Progenitor cell of endocrine pancreas (in vitro differentiated cells): ENCODE data around the gene MELK. TPM values are rescaled to one million over a fixed set of nuclear protein-coding genes. Genes with fewer than 3 reads are reported as not detected.

ENCODE experiments used
- DNase-seq: peaks from one replicate; pipeline ENCODE4 v3.0.0; 2021; ENCODE audit warnings: low spot score; ENCODE audit not compliant: unreplicated experiment
- H3K27ac Mint-ChIP-seq: 2 replicates; pipeline ENCODE4 v1.8.0; 2021; ENCODE audit warnings: mild to moderate bottlenecking, moderate library complexity, mixed read lengths
- H3K27me3 Mint-ChIP-seq: 2 replicates; pipeline ENCODE4 v1.8.0; 2021; ENCODE audit warnings: mixed read lengths
- H3K36me3 Mint-ChIP-seq: 2 replicates; pipeline ENCODE4 v1.8.0; 2022; ENCODE audit warnings: mixed read lengths; ENCODE audit not compliant: insufficient read depth
- H3K4me1 Mint-ChIP-seq: 2 replicates; pipeline ENCODE4 v1.8.0; 2021; ENCODE audit warnings: low read depth, mixed read lengths
- H3K4me3 Mint-ChIP-seq: 2 replicates; pipeline ENCODE4 v1.8.0; 2021; ENCODE audit warnings: low read depth, mild to moderate bottlenecking, moderate library complexity, mixed read lengths
- H3K9me3 Mint-ChIP-seq: 2 replicates; pipeline ENCODE4 v1.8.0; 2021; ENCODE audit warnings: low read depth, mixed read lengths
- CTCF ChIP-seq: fragments of 200-600 bp; sonication (generic); IDR thresholded peaks from one replicate; pipeline ENCODE4 v1.5.0; 2021; ENCODE audit warnings: antibody characterized with exemption, mild to moderate bottlenecking; ENCODE audit not compliant: unreplicated experiment
- total RNA-seq: library from RNA; stranded (reverse); gene quantifications from 2 replicates; pipeline ENCODE4 v1.2.1, GENCODE V29; 2021

The MELK gene
- total RNA-seq, 1 donor from 2014 or later, result 27.9 TPM

- Mint-ChIP-seq H3K36me3 (peaks cover 18% of the 10 kb centered on the region), H3K27me3 (no peaks in the 10 kb centered on the region), H3K9me3 (peaks cover 11% of the 10 kb centered on the region), H3K4me3 (no peak overlapping the region), H3K27ac (no peak overlapping the region), H3K4me1 (no peaks in the 10 kb centered on the region)
- TF ChIP-seq CTCF, result no peak
- DNase-seq, result no peak
Observed at GRCh38 chr9:36679710-36680109, 107.0 kb downstream of the MELK start.

GRCh38 chr9:36686471-36686870 lies 113.8 kb downstream of the MELK start:
- TF ChIP-seq CTCF, result no peak
- Mint-ChIP-seq H3K27ac (no peak overlapping the region), H3K27me3 (no peaks in the 10 kb centered on the region), H3K4me1 (no peaks in the 10 kb centered on the region), H3K36me3 (peaks cover 1% of the 10 kb centered on the region), H3K9me3 (peaks cover 8% of the 10 kb centered on the region), H3K4me3 (no peak overlapping the region)
- no peak for DNase-seq

GRCh38 chr9:36690412-36691168 lies 117.9 kb downstream of the MELK start:
- DNase-seq, result no peak
- no peaks in the 10 kb centered on the region for H3K4me1 Mint-ChIP-seq
- no peaks in the 10 kb centered on the region for H3K27me3 Mint-ChIP-seq

GRCh38 chr9:36691671-36692070 lies 119.0 kb downstream of the MELK start:
- TF ChIP-seq CTCF, result no peak
- no peak for DNase-seq
- Mint-ChIP-seq H3K27ac (no peak overlapping the region), H3K4me1 (no peaks in the 10 kb centered on the region), H3K9me3 (no peaks in the 10 kb centered on the region), H3K4me3 (no peak overlapping the region), H3K27me3 (peaks cover 2% of the 10 kb centered on the region), H3K36me3 (no peaks in the 10 kb centered on the region)

More at GRCh38 chr9:36690412-36691168, 117.9 kb downstream of the MELK start:
- no peak for TF ChIP-seq CTCF
- H3K36me3 Mint-ChIP-seq, result no peaks in the 10 kb centered on the region
- no peak overlapping the region for H3K4me3 Mint-ChIP-seq
- no peak overlapping the region for H3K27ac Mint-ChIP-seq
- no peaks in the 10 kb centered on the region for H3K9me3 Mint-ChIP-seq

- H3K4me1 Mint-ChIP-seq, result no peaks in the 10 kb centered on the region
- H3K27ac Mint-ChIP-seq, result no peak overlapping the region
- DNase-seq, result no peak
- no peak for TF ChIP-seq CTCF
- H3K27me3 Mint-ChIP-seq, result peaks cover 31% of the 10 kb centered on the region
- no peaks in the 10 kb centered on the region for H3K36me3 Mint-ChIP-seq
- no peak overlapping the region for H3K4me3 Mint-ChIP-seq
- peaks cover 23% of the 10 kb centered on the region for H3K9me3 Mint-ChIP-seq
Observed at GRCh38 chr9:36698984-36699383, 126.3 kb downstream of the MELK start.
